GM12878 (cell line): ENCODE results near the gene HEATR1. TPM values are rescaled to one million over a fixed set of nuclear protein-coding genes. Genes with fewer than 3 reads are reported as not detected.

Experiments used
- CBX3 ChIP-seq: fragments of 200-600 bp; sonication (generic); IDR thresholded peaks from 2 replicates; pipeline ENCODE4 v1.6.1; 2016; ENCODE audit warnings: low read depth, borderline replicate concordance
- CBX5 ChIP-seq: sonication (generic); IDR thresholded peaks from 2 replicates; pipeline ENCODE4 v1.6.1; 2016; ENCODE audit warnings: low read depth, moderate library complexity, mild to moderate bottlenecking, inconsistent platforms
- CEBPB ChIP-seq, 2 experiments: fragments of 150-350 bp in 1 of 2; IDR thresholded peaks; 2 replicates each; pipeline ENCODE4 v1.6.1; 2012 to 2014; ENCODE audit warnings: low read depth in 2 of 2, low read length in 2 of 2, borderline replicate concordance in 1 of 2, inconsistent platforms in 1 of 2
- CHD2 ChIP-seq: IDR thresholded peaks from 2 replicates; pipeline ENCODE4 v1.6.1; 2011; ENCODE audit warnings: low read depth, low read length, improper control_type of control experiment, borderline replicate concordance
- CUX1 ChIP-seq: IDR thresholded peaks from 2 replicates; pipeline ENCODE4 v1.6.1; 2012; ENCODE audit warnings: improper control_type of control experiment, low read depth, low read length; ENCODE audit not compliant: insufficient replicate concordance
- IRF3 ChIP-seq: fragments of 450-650 bp; IDR thresholded peaks from 2 replicates; pipeline ENCODE4 v1.6.1; 2014; ENCODE audit warnings: mild to moderate bottlenecking
- JUND ChIP-seq: IDR thresholded peaks from 2 replicates; pipeline ENCODE4 v1.6.1; 2012; ENCODE audit warnings: low read depth, mild to moderate bottlenecking, low read length, improper control_type of control experiment, moderate library complexity
- KDM1A ChIP-seq: fragments of 200-600 bp; sonication (generic); IDR thresholded peaks from 2 replicates; pipeline ENCODE4 v1.6.1; 2016; ENCODE audit warnings: borderline replicate concordance
- MTA2 ChIP-seq: fragments of 450-650 bp; IDR thresholded peaks from 2 replicates; pipeline ENCODE4 v1.6.1; 2016; ENCODE audit warnings: low read depth, mild to moderate bottlenecking, moderate library complexity
- NKRF ChIP-seq: fragments of 450-650 bp; conservative IDR thresholded peaks from 2 replicates; pipeline ENCODE4 v1.6.1; 2017; ENCODE audit warnings: mild to moderate bottlenecking, moderate library complexity
- NR2F1 ChIP-seq: fragments of 450-650 bp; conservative IDR thresholded peaks from 2 replicates; pipeline ENCODE4 v1.6.1; 2017; ENCODE audit warnings: mild to moderate bottlenecking
- RAD21 ChIP-seq: IDR thresholded peaks from 2 replicates; pipeline ENCODE4 v1.6.1; 2011; ENCODE audit warnings: mild to moderate bottlenecking, low read depth, low read length, moderate library complexity; ENCODE audit not compliant: insufficient read depth
- SMC3 ChIP-seq: IDR thresholded peaks from 2 replicates; pipeline ENCODE4 v1.6.1; 2011; ENCODE audit warnings: low read length, improper control_type of control experiment, borderline replicate concordance
- ZBTB4 ChIP-seq: fragments of 450-650 bp; formaldehyde crosslinking; IDR thresholded peaks from 2 replicates; pipeline ENCODE4 v1.4.0; 2022; ENCODE audit warnings: mild to moderate bottlenecking, moderate library complexity
- polyA plus RNA-seq, 11 experiments: library from polyadenylated mRNA; depleted of rRNA in 4 of 11; unstranded in 6 of 11; stranded (reverse) in 5 of 11; fragments of >200 nt; fragmentation: Nextera tagmentation in 4 of 11; fragmentation: Illumina TruSeq in 1 of 11; extraction: Ambion mirVana in 4 of 11; extraction: Trizol in 1 of 11; gene quantifications; 1 replicate in 1 of 11; 2 replicates in 10 of 11; pipeline versions ENCODE4 v1.2.1 to v1.2.3, GENCODE V29; 2011 to 2016; ENCODE audit warnings: inconsistent platforms in 2 of 11, missing spikeins in 2 of 11, low read depth in 1 of 11
- total RNA-seq, 4 experiments: library from RNA; depleted of rRNA in 3 of 4; stranded (reverse); fragments of >200 nt in 3 of 4; fragmentation: Illumina TruSeq in 1 of 4; extraction: Trizol in 1 of 4; gene quantifications; 2 replicates each; pipeline versions ENCODE4 v1.2.1 to v1.2.3, GENCODE V29; 2013 to 2021

Gene HEATR1
- total and polyA plus RNA-seq, 10 of the 15 experiments (the other 5 are each of a cell fraction or from before 2014, with no cell fraction given) = 8.6 to 72.3 (median 41.9) TPM

DNA sequence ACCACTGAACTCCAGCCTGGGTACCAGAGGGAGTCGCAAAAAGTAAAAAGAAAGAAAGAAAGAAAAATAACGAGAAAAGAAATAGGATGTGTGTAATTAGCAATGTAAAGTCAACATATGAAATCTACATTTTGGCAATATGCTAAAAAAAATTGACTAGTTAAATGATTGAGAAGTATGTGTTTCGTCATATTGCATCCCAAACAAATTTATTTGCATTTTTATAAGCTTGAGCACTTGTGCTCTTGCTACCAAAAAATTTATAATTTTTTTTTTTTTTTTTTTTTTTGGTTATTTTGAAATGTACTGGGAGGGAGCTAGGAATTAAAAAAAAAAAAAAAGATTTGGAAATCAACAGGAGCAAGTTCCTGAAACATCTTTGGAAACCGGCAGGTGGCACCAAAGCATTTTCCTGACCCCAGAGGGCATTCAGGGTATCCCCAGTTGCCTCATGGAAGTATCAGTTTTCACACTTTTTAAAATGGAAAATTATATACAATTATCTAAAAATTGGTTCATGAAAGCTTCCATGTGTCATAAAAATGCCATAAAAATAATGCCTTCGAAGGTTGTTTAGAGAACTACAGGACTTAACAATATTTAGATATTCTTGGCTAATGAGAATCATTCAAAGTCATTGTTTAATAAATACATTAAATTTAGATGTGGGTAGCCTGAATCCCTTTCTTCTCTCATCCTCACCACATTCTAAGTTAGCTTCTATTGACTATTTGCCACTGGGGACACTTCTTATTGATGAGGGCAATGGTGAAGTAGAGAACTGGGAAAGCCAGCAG, 4.8 kb upstream of the HEATR1 start (continued):
- TF ChIP-seq ZBTB4 (CRISPR knock-in tag) = no peak
- no peak for TF ChIP-seq CEBPB (IDR thresholded peaks at IDR 0.05; ENCODE audit: borderline replicate concordance in 1 of 2, low read depth in 2 of 2, low read length in 2 of 2)
- no peak for TF ChIP-seq NR2F1
- no peak for TF ChIP-seq MTA2
- TF ChIP-seq IRF3 = no peak
- TF ChIP-seq RAD21 = peak; percentile 47
- TF ChIP-seq CUX1 = no peak
- no peak for TF ChIP-seq JUND
- no peak for TF ChIP-seq KDM1A
- TF ChIP-seq CBX5 = no peak
- TF ChIP-seq CHD2 = no peak
- no peak for TF ChIP-seq CBX3
- TF ChIP-seq NKRF = no peak
- peak; percentile 22; the same call in 1 of the 2 replicates for TF ChIP-seq SMC3
